MM.1S (cell line): ENCODE measurements around the gene CD300H.

Experiments
- EZH2 ChIP-seq: fragments of 300-600 bp; sonication (generic); optimal IDR thresholded peaks from 2 replicates; pipeline ENCODE3; 2017; ENCODE audit warnings: low read depth, mild to moderate bottlenecking, antibody characterized with exemption, low read length, mixed read lengths
- EZH2phosphoT487 ChIP-seq: fragments of 300-600 bp; sonication (generic); IDR thresholded peaks from 2 replicates; pipeline ENCODE4 v1.6.1; 2018; ENCODE audit warnings: antibody characterized with exemption, low read length
- TF ChIP-seq, protein P1 (sequence below): fragments of 300-600 bp; sonication (generic); IDR thresholded peaks from 2 replicates; pipeline ENCODE4 v1.5.1; 2016; ENCODE audit warnings: antibody characterized with exemption, low read length, mixed read lengths

DNA sequence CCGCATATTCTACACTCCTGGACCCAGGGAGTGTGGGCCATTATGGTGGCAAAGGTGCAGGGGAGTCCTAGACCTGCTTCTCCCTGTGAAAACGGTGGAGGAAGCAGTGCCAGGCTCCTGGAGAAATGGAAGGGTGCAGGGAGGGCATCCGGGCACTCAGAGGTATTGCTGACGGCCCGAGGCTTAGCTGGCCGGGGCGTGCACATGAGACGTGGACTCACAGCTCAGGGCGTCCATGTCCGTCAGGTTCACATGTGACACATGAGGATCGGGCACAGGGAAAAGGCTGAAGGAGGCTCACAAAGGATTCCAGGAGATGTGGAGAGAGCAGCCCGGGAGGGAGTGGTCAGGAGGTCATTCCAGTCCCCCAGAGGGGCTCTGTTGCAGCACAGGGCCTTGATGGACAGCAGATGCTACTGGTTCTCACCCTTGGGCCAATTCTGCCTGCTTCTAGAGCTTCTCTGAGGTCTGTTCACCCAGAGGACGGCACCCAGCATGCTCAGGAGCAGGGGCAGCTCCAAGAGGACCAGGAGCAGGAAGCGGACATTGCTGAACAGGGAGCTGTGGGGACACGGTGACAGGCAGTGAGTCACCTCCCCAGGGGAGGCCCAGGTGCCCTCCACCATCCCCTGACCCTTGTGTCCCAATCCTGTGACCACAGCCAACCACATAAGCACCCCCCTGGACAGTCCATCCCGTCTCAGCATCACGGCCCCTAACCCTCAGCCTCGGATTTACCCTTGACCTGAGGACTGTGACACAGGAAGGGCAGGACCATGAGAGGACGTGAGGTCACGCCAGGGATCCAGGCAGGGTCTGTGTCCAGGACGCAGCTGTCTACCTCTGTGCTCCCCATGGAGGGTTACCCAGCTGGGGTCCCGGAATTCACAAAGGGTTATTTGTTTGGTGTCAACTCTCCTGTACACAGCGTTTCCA is 25.9 kb downstream of the CD300H start:
- TF ChIP-seq, protein P1, sequence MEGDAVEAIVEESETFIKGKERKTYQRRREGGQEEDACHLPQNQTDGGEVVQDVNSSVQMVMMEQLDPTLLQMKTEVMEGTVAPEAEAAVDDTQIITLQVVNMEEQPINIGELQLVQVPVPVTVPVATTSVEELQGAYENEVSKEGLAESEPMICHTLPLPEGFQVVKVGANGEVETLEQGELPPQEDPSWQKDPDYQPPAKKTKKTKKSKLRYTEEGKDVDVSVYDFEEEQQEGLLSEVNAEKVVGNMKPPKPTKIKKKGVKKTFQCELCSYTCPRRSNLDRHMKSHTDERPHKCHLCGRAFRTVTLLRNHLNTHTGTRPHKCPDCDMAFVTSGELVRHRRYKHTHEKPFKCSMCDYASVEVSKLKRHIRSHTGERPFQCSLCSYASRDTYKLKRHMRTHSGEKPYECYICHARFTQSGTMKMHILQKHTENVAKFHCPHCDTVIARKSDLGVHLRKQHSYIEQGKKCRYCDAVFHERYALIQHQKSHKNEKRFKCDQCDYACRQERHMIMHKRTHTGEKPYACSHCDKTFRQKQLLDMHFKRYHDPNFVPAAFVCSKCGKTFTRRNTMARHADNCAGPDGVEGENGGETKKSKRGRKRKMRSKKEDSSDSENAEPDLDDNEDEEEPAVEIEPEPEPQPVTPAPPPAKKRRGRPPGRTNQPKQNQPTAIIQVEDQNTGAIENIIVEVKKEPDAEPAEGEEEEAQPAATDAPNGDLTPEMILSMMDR: no peak
- no peak for TF ChIP-seq EZH2phosphoT487
- no peak for TF ChIP-seq EZH2
